ENCODE measurements around the gene ATP7B.

Gene ATP7B

GRCh38 chr13:51928231-51928630 lies 83.0 kb downstream of the ATP7B start:
- POLR2A ChIA-PET: no interaction called here
- no peak for DNase-seq (ENCODE audit: extremely low spot score)
- no peak for TF ChIP-seq CTCF (IDR thresholded peaks at IDR 0.05; ENCODE audit: control extremely low read depth, extremely low read depth, low read depth, missing control alignments)
- CTCF ChIA-PET: no interaction called here

GRCh38 chr13:51927129-51927528 lies 84.1 kb downstream of the ATP7B start:
- no peak for DNase-seq (ENCODE audit: extremely low spot score)
- TF ChIP-seq CTCF (IDR thresholded peaks at IDR 0.05; ENCODE audit: control extremely low read depth, extremely low read depth, low read depth, missing control alignments): no peak
- ChIA-PET CTCF (no interaction called here), POLR2A (no interaction called here)

DNA sequence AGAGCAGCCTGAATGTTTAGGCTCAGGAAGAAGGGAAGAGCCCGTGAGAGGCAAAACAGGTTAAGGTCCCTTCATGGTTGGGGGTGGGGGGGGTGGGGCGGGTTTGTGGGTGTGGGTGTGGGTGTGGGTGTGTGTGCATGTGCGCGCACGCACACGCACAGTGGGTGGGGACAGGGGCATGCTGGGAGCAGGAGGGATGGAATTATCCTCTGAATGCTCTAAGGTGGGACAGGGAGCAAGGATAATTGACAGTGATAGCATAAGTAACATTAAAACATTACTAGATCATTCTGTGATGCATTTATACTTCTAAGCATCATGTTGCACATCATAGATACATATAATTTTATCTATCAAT lies 84.7 kb downstream of the ATP7B start:
- CTCF ChIA-PET: no interaction called here
- no peak for TF ChIP-seq CTCF (IDR thresholded peaks at IDR 0.05; ENCODE audit: control extremely low read depth, extremely low read depth, low read depth, missing control alignments)
- POLR2A ChIA-PET: no interaction called here

DNA sequence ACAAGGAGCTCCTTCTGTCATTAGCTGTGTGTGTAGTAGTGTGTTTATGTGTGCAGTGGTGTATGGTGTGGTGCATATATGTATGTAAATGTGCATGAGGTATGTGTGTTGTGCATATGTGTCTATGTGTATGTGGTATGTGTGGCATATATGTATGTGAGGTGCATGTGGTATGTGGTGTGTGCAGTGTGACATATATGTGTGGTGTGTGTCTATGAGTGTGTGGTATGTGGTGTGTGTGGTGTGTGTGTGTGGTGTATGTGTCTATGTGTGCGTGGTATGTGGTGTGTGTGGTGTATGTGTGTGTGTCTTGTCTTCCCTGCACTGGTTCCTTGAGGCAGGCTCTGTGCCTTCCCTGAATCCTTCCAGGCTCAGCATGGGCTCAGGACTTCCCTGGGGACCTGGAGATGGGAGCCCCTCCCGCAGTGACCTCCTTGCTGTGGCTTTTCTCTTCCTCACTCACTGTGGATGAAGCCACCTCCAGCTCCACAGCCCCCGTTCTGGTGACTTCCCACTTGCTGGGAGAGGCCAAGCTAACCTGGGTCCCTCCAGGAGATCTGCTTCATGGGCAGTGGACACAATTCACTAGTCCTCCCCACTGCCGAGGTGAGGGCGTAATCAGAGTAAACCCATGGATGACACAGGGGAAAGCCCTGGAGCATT lies 85.3 kb downstream of the ATP7B start:
- CTCF ChIA-PET: no interaction called here
- DNase-seq (ENCODE audit: extremely low spot score): no peak
- no peak for TF ChIP-seq CTCF (IDR thresholded peaks at IDR 0.05; ENCODE audit: control extremely low read depth, extremely low read depth, low read depth, missing control alignments)
- POLR2A ChIA-PET: no interaction called here

More for the DNA sequence above, 84.7 kb downstream of the ATP7B start:
- no peak for DNase-seq (ENCODE audit: extremely low spot score)

DNA sequence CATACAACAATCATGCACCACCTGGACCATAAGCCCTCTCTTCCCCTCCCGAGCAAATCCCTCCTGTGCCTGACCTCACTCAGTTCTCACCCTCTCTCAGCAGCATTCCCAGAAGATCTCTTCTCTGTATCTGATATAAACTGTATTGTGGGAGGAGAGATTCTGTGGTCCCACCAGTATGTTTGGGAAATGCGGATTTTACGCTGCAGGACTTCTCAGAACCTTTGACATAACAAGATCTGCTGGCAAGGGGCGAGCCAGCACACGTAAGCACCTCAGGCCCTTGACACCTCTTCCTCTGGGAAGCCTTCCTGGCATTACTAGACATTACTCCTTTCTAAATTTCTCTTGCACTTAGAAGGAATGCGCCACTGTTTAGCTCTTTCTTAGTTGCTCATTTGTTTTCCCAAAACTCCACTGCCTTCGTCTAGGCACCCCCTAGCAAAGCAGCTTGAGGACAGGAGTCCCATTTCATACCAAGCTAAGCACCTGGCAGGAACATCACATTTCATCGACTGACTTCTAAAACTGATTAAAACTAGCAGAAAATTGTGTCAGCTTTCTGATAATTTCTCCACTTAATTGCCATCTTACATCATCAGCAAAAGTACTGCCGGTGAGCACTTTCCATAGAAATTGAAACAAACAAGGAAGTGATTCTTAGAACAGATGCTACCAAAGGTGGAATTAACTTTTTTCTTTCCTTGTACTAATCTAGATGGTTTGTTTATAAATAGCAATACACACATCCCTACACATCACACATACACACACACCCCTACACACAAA lies 86.3 kb downstream of the ATP7B start:
- no peak for DNase-seq (ENCODE audit: extremely low spot score)
- TF ChIP-seq CTCF (IDR thresholded peaks at IDR 0.05; ENCODE audit: control extremely low read depth, extremely low read depth, low read depth, missing control alignments): no peak
- ChIA-PET POLR2A (no interaction called here), CTCF (no interaction called here)

- DNase-seq (ENCODE audit: extremely low spot score): no peak
- no peak for TF ChIP-seq CTCF (IDR thresholded peaks at IDR 0.05; ENCODE audit: control extremely low read depth, extremely low read depth, low read depth, missing control alignments)
- ChIA-PET CTCF (no interaction called here), POLR2A (no interaction called here)
These were observed 87.2 kb downstream of the ATP7B start for GRCh38 chr13:51923983-51924539.
